ENCODE data around the gene DARS2. TPM values are rescaled to one million over a fixed set of nuclear protein-coding genes. Genes with fewer than 3 reads are reported as not detected.
A peak's percentile ranks its signal among the peaks of the same experiment; 100 is the strongest.

DARS2 gene
- total RNA-seq, 1 donor from 2014 or later, result 17.4 TPM

GRCh38 chr1:173863224-173864161, 39.0 kb downstream of the DARS2 start:
- H3K36me3 ChIP-seq (ENCODE audit: insufficient read depth, low read length), result peaks cover 45% of the 10 kb centered on the region

GRCh38 chr1:173864179-173864867, 39.9 kb downstream of the DARS2 start:
- Histone ChIP-seq H3K9ac (ENCODE audit: low read length) (peak overlapping the region; percentile 95), H4K20me1 (ENCODE audit: insufficient read depth, low read length) (peaks cover 63% of the 10 kb centered on the region)

More at GRCh38 chr1:173863224-173864161, 39.0 kb downstream of the DARS2 start:
- Histone ChIP-seq H3K9me3 (ENCODE audit: insufficient read depth, low read depth, low read length) (no peaks in the 10 kb centered on the region), H3K4me3 (ENCODE audit: insufficient read depth, low read depth, low read length) (peak overlapping the region; percentile 98), H3K27me3 (ENCODE audit: insufficient read depth, low read length) (no peaks in the 10 kb centered on the region), H3K27ac (ENCODE audit: low read depth, low read length) (peak overlapping the region; percentile 36), H4K20me1 (ENCODE audit: insufficient read depth, low read length) (peaks cover 63% of the 10 kb centered on the region), H3K4me2 (ENCODE audit: low read length) (peak overlapping the region; percentile 87), H3K9ac (ENCODE audit: low read length) (peak overlapping the region; percentile 95), H3K79me2 (ENCODE audit: insufficient read depth, low read length) (peaks cover 43% of the 10 kb centered on the region), H3K4me1 (ENCODE audit: insufficient read depth, low read length) (peaks cover 6% of the 10 kb centered on the region), H2AFZ (ENCODE audit: low read depth, low read length) (no peak overlapping the region)
- Mint-ChIP-seq H3K4me1 (ENCODE audit: low read depth, unreplicated experiment) (peaks cover 22% of the 10 kb centered on the region), H3K27me3 (ENCODE audit: low read depth, unreplicated experiment) (no peaks in the 10 kb centered on the region), H3K36me3 (ENCODE audit: low read depth, unreplicated experiment) (peaks cover 45% of the 10 kb centered on the region), H3K9me3 (ENCODE audit: unreplicated experiment) (no peaks in the 10 kb centered on the region), H3K27ac (ENCODE audit: unreplicated experiment) (peak overlapping the region; percentile 74), H3K4me3 (ENCODE audit: unreplicated experiment) (peak overlapping the region; percentile 99)
- DNase-seq (ENCODE audit: low read depth), result no peak
- FAIRE-seq, result no peak
- TF ChIP-seq EZH2 (IDR thresholded peaks at IDR 0.05; ENCODE audit: insufficient read depth, low read length) (no peak), CTCF (IDR thresholded peaks at IDR 0.05; ENCODE audit: insufficient read depth, low read depth, low read length) (no peak)

More at GRCh38 chr1:173864179-173864867, 39.9 kb downstream of the DARS2 start:
- H3K27ac Mint-ChIP-seq (ENCODE audit: unreplicated experiment), result peak overlapping the region; percentile 74
- Histone ChIP-seq H3K27ac (ENCODE audit: low read depth, low read length) (peak overlapping the region; percentile 36), H2AFZ (ENCODE audit: low read depth, low read length) (no peak overlapping the region), H3K79me2 (ENCODE audit: insufficient read depth, low read length) (peaks cover 43% of the 10 kb centered on the region), H3K4me1 (ENCODE audit: insufficient read depth, low read length) (peaks cover 6% of the 10 kb centered on the region), H3K4me2 (ENCODE audit: low read length) (peak overlapping the region; percentile 87), H3K9me3 (ENCODE audit: insufficient read depth, low read depth, low read length) (no peaks in the 10 kb centered on the region), H3K4me3 (ENCODE audit: insufficient read depth, low read depth, low read length) (peak overlapping the region; percentile 98), H3K27me3 (ENCODE audit: insufficient read depth, low read length) (no peaks in the 10 kb centered on the region), H3K36me3 (ENCODE audit: insufficient read depth, low read length) (peaks cover 45% of the 10 kb centered on the region)
- no peaks in the 10 kb centered on the region for H3K27me3 Mint-ChIP-seq (ENCODE audit: low read depth, unreplicated experiment)
- H3K36me3 Mint-ChIP-seq (ENCODE audit: low read depth, unreplicated experiment), result peaks cover 45% of the 10 kb centered on the region
- FAIRE-seq (no peak), DNase-seq (ENCODE audit: low read depth) (peak; percentile 35)
- H3K4me3 Mint-ChIP-seq (ENCODE audit: unreplicated experiment), result peak overlapping the region; percentile 99
- H3K9me3 Mint-ChIP-seq (ENCODE audit: unreplicated experiment), result no peaks in the 10 kb centered on the region
- TF ChIP-seq CTCF (IDR thresholded peaks at IDR 0.05; ENCODE audit: insufficient read depth, low read depth, low read length) (no peak), EZH2 (IDR thresholded peaks at IDR 0.05; ENCODE audit: insufficient read depth, low read length) (no peak)
- H3K4me1 Mint-ChIP-seq (ENCODE audit: low read depth, unreplicated experiment), result peaks cover 22% of the 10 kb centered on the region
